HG03460 (cell line): ENCODE measurements around the gene HOXA7.

Source experiments
- ATAC-seq: cut with Tn5 transposase; IDR thresholded peaks from one replicate; pipeline ENCODE4 v1.9.1; 2021; ENCODE audit not compliant: unreplicated experiment

HOXA7 gene

DNA sequence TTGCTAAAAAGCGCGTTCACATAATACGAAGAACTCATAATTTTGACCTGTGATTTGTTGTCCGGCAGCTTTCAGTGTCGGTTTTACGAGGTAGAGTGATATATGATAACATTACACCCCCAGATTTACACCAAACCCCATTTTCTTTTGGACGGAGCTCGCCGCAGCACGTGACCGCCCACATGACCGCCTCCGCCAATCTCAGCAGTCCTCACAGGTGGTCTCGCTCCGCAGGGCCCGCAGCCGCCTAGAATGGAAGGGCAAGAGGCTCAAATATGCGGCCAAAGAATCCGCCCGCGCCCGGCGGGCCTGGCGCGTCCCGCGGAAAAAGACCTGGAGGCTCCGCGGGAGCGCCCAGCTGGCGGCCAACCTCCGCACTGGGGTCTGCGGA lies at the start of gene HOXA7:
TSS of gene HOXA7 (minus strand) at position 168 of the 391 bp plus-strand sequence. CDS start at position 38, 130 bp downstream.
- ATAC-seq: no peak

DNA sequence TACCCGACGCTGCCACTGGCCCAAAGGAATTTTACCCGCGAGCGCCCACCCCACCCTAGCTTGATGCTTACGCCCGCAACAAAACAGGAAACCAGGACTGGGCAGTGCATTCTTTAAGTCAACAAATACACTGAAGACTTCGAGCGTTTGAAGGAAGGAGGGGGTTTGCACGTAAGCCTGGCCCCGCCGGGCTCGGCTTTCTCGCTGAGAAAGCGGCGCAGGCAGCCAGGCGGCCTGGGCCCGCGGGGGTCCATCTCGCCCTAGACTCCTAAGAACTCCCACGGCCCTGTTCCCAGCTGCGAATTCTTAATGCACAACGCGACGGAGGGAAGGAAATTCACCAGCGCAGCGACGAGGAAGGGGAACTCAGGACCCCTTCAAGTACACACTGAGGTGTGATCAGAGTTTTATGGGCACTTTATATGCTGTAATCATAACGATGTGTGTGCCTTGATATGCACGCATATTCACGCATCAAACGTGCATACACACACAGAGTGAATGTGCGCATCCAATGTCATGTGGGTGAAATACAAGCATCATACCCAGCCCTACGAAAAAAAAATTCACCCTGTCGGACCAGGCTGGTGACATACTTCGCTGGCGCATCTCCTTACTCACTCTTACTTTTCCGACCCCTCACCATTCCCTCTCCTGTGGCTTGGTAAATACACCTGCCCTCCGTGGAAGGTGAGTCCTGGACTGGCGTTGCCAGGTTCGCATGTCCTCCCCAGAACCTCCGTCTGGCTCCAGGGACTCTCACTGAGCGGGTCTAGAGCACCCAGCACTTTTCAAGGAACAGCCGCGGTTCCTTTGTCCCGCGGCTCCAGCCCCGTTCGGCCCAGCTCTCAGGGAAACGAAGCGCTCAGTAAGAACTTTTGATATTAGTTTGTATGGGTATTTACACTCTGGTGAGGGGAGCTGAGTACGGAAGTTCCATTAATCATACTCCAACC lies 49.1 kb upstream of the HOXA7 start:
- ATAC-seq: no peak

DNA sequence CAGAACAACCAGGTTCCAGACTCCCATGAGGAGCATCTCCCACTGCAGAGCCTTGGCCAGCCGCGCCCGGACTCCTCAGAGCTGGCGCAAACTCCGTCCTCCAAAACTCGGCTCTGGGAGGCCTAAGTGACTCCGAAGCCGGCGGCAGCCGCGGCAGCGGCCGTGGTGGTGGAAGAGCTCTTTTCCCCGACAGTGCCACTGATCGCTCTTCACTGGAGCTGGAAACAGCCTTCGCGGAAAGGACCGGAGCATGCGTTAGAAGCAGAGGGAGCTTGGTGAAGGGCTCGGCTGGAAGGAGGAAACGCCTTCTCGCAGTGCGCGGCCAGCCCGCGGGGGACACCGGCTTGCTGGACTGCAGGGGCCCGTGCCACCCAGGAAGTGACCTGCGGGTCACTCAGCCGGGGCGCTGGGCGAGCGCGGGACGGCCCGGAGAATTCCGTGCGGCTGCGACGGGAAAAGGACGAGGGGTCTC lies 48.4 kb upstream of the HOXA7 start:
- no peak for ATAC-seq

DNA sequence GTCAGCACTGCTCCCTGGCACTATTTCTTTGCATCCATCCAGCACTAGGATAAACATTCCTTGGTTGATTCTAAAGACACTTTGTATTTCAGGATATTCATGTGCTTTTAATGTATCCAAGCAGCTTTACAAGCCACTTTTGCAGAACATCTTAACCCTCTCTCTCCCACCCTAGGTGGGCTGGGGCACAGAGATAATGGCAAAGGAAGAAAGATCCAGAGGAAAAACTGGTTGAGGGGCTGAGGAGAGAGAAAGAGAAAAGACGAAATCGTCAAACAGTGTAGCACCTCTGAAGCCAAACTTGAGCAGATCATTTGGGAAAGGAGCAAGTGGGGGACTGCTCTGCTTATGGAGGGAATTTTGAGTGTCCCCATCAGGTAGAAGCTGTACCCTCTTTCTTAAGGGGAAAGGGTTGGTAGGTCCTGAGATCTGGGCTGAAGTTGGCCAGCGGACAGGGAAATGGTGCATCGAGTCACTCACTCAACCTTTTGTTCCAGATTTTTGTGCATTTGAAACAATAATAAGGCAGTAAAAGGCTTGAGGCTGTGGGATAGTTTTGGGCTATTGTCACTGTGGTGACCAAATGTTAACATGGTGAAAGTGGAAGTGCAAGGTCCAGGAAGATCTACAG lies 47.6 kb upstream of the HOXA7 start:
- ATAC-seq: no peak

DNA sequence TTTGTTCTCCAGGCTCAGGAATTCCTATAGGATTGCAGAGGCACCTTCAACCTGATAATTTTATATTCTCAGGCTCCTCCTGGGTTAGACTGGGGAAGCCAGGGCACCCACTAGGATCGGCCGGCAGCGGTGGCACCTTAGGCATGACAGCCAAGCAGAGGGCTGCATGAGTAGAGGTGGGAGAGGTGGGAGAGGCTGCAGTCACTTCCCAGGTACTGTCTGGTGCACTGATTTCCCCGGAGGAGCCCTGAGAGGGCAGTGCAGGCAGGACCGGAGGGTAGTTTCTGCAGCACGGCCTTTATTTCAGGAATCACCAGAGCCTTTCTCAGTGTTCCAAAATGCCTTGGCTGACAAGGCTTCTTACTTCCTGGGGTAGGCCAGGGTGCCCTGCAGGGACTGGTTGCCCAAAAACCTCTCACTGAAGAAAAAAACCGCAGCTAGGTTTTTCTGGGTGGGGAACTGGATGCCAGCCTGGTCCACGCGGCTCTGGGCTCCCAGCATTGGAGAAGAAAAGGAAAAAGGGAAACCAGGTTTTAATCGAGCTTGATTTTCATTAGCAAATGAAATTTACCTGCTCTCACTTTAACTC lies 47.0 kb upstream of the HOXA7 start:
- ATAC-seq: no peak

DNA sequence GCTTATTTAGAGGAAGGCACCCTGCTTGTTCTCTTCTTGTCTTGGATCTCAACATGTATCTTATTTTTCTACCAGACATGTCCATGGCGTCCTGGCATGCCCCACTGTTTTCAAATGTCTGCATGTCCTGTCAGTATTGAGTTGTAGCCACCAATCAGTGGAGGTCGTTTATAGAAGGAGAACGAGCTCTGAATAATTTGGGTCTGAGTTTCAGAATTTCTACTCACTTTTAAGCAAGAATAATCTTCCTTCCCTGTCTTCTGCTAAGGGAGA lies 46.3 kb upstream of the HOXA7 start:
- ATAC-seq: no peak

DNA sequence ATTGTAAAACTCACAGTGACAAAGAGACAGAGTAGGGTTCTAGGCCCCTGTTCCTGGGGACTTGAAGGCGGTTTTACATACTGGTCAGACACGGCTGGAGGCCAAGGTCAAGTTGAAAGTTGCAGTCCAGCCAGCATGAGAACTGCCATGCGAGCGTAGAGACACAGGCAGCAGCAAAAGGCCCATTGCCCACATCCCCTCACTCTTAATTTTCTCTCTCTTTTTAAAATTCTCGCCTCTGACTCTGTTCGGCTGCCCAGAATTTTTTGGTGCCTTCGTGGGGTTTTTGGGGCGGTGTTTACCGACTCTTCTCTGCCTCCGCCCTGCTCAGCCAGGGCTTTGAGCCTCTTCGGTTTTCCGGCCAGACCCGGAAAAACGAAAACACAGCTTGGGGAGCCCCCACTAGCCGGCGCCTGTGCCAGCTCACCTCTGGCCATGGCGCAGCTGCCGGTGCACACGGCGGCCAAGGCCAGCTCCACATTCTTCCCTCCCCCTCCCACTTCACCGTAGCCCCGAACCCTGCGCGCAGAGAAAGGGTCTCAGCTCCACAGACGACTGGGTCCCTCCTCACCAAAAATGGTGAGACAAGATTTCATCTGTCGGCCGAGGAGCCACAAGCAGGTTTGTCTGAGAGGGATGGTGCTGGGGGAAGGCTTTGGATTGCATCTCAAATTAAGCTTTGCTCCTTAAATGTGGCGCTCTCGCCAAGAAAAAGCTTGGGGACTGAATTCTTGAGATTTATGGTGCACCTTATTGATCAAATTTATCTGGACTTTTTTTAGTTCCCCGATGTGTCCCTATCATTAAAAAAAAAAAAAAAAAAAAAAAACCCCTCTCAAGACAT lies 45.8 kb upstream of the HOXA7 start:
- no peak for ATAC-seq

DNA sequence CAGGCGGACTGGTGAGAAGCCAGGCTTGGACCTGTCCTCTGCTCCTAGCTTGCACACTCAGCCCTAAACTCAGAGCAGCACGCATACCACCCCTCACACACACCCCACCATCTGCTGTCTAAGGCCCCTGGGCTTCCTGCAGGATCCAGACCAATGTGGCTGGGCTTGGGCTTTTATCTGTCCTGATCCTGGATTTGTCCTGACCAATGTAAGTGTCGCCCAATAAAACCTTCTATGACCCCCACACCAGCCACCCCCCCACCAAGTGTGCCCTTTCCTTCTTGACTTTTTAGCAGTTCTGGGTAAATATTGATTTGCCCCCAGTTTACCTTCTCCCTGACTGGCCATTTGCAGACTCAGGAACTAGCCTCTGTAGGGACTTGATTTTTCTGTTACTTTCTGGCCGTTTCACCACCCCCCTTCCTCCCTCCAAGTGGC lies 45.1 kb upstream of the HOXA7 start:
- ATAC-seq: no peak

DNA sequence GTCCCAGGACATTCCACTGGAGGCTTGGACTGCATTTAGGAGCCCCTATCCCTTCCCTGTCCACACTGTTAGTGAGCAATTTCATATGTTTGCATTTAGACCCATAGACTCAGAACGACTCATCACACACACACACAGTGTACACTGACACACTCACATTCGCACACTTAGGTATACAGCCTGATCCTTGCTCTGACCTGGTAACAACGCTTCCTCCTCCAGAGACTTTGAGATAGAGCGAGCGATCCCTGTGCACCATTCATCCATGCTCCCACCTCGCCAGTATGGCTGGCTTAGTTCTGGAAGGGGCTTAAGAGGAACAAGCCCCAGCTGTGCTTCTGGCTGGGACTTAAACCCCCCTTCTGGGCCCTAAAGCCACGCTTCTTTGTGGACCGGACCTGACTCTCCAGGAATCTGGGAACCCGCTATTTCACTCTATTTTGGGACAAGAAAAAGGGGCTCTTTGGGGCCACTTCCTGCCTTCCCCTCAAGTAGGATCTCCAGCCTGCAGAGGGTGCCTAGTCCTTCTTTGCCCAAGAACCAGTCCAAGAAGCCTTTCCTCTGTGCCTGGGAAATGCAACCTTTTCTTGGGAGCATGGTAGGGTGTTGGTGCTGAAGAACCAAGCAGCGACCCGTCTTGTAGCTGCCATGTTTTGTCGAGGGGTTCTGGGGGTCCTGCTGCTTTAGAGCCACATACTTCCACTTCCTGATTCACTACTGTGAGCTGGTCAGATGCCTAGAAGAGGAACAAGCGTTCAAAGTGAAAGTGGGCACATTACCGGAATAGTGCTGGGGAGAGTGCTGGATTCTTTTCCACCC lies 44.5 kb upstream of the HOXA7 start:
- ATAC-seq: no peak

DNA sequence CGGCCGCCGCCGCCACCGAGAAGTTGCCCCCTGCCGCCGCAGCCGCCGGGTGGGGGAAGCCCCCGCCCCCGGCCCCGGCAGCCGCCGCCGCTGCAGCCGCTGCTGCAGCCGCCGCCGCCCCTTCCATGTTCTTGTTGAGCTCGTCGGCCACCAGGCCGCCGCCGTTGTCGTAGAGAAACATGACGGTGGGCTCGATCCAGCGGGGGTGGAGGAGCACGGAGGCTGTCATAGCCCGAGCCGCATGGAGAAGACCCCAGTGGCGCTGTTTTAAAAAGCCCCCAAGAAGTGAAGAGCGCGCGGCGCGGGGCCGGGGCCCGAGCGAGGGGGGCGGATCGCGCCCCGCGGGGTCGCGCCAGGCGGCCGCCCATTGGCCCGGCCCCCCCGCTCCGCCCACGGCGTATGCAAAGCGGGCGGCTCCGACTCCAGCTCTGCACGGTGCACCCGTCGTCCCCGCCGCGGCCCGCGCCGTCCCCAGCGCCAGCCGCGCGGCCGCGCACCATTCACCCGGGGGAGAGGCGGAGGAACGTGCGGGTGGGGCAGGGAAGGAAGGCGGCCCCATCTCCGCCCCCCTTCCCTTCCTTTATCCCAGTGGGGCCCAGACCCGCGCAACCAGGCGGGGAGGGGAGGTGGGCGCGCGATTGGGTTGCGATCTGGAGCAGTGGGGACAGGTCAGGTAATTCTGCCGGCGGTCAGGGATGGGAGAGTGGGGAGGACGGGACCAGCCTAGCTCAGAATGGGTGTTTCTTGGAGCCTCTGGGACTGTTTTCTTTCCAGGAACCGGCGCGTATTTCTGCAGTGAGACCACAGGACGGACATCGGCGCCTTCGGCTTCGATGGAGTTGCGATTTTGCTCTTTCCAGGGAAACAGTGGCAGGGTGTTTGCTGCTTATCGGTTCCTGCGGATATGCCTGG lies 43.6 kb upstream of the HOXA7 start, which contains the start of gene HOXA13:
TSS of gene HOXA13 (minus strand) at position 243 of the 912 bp plus-strand sequence. CDS start at position 229, 14 bp downstream.
- ATAC-seq: no peak

DNA sequence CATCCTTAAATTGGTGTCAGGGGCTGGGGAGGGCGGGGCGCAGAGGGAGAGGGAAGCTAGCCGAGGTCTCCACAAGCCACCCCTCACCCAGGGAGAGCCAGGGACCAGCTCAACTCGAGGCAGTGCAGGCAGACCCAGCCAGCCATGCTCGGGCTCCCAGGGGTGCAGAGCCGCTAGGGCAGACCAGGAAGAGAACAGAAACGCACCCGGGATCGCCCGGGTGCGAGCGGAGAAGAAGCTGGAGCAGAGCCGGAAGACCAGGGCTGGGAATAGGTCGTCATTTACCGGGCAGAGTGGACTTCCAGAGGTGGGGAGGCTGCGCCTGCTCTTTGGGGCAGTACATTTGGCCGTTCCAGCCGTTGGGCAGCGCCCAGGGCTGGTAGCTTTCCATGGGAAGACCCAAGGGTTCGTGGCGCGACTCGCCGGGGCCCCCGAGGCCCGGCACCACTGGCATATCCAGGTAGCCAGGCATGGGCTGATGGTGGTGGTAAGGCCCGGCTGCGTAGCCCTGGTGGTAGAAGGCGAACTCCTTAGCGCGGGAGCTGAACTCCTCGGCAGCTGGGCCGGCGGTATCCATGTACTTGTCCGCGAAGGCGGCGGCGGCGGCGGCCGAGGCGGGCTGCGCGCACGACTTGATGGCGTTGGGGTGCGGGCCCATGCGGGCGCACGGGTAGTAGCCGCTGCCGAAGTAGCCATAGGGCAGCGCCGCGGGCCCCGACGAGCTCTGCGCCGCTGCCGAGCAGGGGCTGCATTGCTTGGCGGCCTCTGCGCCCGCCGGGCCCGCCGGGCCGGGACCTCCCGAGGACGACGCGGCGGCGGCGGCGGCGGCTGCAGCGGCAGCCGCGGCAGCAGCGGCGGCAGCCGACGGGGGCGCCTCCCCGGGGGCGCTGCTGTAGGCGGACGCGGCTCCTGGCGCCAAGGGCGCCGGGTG lies 42.7 kb upstream of the HOXA7 start:
- no peak for ATAC-seq

DNA sequence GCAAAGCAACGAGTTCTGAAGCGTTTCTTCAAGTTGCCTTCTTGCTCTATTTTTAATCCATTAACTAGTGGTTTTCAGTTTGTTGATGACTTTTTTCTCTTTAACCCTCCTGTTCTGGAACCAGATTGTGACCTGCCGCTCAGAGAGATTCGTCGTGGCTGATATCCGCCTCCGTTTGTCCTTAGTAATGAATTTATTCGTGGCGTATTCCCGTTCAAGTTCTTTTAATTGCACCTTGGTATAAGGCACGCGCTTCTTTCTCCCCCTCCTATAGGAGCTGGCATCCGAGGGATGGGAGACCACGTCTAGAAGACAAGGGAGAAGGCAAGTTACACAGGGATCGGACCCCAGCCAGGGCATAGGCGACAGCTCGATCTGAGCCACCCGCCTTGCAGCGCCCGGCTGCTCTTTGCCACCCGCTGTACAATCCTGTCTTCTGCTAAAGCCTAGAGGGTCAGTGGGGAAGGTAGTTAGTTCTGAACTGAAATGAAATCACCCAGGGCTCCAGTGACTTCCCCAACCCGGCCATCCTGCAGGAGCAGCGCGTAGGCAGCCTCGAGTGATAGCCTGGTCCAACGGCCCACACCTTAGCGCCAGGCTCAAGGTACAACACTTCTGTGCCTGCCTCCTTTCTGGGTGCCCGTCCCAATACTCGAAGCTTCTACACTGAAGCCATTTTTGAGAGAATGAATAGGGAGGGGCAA lies 41.8 kb upstream of the HOXA7 start:
- ATAC-seq: no peak

DNA sequence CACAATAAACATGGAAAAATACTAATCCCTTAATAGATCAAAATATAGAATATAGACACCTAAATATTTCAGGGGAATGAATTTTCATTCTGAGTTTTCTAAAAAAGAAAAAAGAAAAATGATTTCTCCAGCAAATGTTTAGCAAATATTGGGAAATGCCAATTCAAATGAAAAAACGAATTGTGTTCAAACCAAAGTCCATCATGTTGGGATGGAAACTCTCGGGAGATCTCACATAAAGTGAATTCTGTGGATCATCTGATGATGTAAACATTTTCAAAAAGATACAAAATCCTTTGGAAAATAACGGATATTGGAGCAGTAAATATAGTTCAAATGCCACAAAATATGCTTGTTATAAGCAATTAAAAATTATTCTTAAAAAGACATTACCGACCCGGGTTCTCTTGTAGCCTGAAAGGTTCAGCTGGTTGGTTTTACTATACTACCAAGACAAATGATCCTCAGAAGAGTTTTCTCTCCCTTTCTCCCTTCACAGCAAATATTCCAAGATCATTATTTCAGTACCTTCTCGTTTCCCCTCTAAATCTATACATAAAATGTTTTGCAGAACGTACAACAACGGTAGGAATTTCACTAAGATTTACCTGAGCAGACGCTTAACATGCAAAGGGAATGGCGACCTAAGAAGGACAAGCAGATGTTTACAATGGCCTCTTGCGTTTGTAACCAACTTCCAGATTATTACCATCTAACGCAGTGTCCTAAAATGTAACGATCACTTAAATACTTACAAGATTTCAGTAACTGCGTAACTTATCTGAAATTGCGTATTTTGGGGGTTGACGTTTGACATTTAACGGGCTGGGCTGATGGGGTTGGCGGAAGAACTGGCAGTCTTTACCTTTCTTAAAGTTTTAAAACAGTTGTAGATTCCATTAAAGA lies 40.9 kb upstream of the HOXA7 start:
- ATAC-seq: no peak

DNA sequence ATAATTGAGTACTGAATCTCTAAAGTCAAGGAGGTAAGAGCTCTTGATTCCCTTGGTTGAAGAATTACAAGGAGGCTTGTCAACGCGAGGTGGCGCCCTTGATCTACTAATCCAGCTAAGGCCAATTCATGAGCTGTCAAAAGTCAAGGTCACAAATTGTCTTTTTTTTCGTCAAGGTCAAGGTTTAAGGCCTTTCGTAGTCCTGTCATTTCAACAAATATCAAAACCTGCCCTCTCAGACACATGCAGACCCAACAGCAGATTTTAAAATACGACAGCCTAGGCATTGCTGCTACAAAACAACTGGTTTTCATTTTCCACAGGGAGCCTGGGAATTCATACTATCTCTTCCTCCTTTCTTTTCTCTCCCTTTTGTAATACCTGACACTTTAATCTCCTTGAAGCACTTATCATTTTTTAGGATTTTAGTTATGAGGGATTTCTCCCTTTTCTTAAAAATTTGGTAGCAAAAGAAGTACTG lies 39.9 kb upstream of the HOXA7 start:
- no peak for ATAC-seq

DNA sequence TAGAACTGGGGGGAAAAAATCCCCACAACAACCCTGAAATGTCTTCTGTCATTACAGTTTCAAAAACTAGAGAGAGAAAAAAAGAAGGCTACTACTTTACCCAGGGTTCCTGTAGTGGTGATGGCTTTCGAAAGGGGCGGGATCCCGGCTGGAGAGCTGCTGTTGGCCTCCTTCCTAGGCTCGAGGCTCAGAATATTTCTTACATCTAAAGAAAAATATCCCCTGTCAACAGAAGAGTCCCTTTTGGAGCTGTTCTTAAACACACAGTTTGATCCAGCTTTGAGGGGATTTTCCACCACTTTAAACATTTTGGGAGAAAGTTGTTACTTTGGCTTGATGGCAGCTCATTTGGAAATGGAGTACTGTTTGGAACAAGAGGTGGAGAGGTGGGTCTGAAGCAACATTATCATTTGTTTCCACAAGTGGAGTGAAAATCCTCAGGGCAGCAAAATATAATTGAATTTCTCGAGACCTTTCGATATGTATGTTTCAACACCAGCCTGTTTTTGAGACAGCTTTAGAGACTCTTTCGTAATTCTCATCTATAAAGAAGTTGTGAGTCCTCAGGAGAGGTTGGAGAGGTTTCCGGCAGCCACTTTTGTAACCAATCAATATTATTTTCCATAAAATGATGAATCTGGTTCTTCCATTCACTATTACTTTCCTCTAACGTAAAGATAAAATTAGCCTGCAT lies 38.4 kb upstream of the HOXA7 start:
- no peak for ATAC-seq

DNA sequence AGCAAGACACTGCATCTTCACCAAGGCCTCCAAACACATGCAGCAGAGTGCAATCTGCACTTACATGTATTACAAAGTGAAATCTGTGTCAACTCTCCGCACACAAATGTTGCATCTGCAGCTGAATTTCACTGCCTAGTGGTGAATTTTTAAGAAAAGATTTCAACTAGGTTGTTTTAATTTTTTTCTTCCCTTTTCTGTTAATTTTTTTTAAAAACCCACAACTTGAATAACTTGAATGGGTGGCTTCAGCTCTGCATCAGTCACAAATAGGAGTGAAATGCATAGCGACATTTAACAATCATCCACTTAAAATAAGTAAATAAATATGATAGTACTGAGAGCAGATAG lies 37.5 kb upstream of the HOXA7 start:
- ATAC-seq: no peak
